GM21786 (cell line): ENCODE measurements around the gene WNK1.
"Not testable (repeated sequence)": the region's sequence is repeated elsewhere in the genome, so short reads cannot be mapped to it uniquely, and the experiment has no call there.

Source experiments
- ATAC-seq: cut with Tn5 transposase; IDR thresholded peaks from one replicate; pipeline ENCODE4 v1.9.1; 2021; ENCODE audit not compliant: unreplicated experiment

WNK1 gene

DNA sequence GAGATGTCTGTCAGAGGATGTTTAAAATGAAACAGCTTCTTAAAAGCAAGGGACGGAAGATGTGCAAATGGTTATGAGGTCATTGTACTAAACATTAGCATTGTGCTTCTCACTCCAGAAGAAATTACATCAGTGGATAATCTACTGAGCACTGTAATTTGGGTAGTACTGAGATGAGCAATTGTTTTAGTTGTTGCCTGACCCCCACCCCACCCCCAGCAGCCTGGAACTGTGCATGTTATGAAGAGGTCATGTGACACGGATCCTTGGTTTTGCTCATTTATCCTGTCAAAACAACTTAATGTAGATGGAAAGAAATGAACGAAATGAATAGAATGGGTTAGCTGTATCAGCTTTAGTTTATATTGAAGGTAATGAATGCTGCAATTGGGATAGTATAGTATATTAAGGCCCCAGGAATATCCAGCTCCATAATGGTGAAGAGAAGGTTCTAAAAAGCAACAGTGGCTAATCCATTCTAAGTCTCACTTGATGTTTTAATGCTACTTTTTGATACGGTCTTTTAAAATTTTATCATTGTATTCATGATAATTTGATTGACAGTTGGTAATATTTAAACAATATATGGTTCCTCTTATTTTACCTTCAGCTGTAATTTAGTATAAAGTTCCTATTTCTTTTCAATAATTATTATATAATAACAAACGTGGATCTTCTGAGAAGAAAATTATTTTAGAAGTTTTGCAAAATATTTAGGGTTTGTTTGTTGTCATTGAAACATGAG, 58.5 kb downstream of the WNK1 start:
- ATAC-seq: no peak

DNA sequence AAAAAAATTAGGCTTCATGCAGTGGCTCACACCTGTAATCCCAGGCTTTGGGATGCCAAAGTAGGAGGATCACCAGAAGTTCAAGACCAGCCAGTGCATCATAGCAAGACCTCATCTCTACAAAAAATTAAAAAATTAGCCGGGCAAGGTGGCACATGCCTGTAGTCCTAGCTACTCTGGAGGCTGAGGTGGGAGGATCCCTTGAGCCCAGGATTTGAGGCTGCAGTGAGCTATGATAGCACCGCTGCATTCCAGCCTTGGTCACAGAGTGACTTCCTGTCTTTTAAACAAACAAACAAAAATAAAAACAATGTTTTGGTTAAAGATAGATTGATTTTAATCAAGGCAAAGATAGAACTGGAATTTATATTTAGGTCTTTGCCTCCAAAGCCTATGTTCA, 60.6 kb downstream of the WNK1 start:
- ATAC-seq: no peak

DNA sequence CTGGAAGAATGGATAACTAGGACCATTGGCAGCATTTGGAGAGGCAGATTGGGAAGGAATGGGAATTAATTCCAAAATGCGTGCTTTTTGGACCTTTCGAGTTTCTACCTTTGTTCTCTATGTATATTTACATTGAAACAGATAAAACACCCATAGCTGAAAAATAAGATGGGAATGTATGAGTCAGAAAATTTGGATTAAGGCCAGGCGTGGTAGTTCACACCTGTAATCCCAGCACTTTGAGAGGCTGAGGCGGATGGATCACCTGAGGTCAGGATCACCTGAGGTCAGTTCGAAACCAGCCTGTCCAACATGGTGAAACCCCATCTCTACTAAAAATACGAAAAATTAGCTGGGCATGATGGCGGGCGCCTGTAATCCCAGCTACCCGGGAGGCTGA, 65.1 kb downstream of the WNK1 start:
- ATAC-seq: not testable (repeated sequence)

DNA sequence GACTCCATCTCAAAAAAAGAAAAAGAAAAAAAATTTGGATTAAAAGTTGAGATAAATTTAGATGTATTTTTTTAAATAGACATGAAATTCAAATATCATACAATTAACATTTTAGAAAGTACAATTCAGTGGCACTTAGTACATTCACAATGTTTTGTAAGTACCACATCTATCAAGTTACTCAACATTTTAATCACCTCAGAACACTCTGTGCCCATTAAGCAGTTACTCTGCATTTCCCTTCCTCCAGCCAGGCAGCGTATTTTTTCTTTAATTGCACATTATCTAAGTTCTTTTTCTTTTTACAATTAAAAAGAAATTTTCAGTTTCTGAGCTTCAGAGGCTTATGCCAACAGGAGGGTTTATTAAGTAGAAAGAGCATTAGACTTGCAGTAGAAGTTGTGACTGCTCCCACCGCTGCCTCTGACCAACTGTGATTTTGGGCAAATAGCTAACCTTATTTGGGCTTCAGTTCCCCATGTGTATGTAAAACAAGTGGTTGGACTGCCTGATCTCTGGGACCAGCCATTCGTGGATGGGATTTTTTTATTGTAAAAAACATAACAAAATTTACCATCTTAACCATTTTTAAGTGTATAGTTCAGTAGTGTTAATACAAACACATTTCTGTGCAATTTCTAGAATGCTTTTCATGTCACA, 65.7 kb downstream of the WNK1 start:
- no peak for ATAC-seq

DNA sequence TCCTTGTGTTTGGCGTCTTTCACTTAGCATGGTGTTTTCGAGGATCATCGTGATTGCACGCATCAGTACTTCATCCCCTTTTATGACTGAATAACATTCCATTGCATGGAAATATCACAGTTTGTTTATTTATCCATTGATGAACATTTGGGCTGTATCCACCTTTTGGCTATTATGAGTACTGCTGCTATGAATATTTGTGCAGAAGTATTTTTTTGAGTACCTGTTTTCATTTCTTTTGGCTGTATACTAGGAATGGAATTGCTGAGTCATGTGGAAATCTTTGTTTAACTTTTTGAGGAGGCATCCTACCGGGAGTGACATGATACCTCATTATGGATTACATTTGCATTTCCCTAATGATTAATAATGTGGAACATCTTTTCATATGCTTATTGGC, 66.4 kb downstream of the WNK1 start:
- no peak for ATAC-seq

DNA sequence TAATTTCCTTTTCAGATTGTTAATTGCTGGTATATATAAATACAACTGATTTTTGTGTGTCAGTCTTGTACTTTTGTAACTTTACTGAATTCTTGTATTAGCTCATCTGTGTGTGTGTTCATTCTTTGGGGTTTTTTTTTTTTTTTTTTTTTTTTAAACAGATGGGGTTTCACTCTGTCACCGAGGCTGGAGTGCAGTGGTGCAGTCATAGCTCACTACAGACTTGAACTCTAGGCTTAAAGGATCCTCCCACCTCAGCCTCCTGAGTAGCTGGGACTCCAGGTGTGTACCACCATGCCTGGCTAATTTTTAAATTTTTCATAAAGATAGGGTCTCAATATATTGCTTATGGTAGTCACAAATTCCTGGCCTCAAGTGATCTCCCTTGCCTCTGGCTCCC, 68.0 kb downstream of the WNK1 start:
- ATAC-seq: no peak

DNA sequence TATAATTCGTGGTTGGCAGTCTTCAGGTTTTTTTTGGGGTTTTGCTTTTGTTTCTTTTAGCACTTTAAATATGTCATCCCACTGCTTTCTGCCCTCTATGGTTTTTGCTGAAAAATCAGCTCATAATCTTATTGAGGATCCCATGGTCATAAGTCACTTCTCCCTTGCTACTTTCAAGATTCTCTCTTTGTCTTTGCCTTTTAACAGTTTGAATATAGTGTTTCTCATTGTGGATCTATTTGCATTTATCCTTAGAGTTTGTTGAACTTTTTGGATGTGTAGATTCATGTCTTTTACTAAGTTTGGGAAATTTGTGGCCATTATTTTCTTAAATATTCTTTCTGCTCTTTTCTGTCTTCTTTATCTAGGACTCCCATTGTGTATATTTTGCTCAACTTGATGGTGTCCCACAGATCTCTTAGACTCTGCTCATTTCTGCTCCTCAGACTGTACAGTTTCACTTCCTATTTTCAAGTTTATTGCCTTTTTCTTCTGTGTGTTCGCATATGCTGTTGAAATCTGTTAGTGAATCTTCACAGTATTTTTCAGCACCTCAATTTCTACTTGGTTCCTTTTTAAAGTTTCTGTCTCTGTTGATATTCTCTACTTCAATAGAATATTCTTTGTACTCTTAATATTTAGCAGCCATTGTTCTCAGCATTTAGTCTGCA, 70.8 kb downstream of the WNK1 start:
- ATAC-seq: peak; percentile 79

DNA sequence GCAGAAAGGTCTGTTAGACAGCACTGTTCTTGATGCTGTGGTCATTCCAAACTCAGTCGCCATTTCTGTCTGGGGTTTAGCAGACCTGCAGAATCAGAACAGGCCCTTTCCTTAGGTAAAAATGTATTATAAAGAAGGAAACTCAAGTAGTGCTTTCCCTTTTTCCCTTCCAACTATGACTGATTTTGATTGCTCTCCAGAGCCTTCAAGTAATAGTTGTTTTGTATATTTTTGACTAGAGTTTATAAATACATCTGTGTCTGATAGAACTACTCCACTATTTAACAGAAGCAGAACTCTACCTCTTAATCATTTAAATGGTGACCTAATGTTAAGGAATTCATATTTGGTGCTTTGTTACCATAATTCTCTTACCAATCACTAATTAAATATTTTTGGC, 74.0 kb downstream of the WNK1 start:
- no peak for ATAC-seq

DNA sequence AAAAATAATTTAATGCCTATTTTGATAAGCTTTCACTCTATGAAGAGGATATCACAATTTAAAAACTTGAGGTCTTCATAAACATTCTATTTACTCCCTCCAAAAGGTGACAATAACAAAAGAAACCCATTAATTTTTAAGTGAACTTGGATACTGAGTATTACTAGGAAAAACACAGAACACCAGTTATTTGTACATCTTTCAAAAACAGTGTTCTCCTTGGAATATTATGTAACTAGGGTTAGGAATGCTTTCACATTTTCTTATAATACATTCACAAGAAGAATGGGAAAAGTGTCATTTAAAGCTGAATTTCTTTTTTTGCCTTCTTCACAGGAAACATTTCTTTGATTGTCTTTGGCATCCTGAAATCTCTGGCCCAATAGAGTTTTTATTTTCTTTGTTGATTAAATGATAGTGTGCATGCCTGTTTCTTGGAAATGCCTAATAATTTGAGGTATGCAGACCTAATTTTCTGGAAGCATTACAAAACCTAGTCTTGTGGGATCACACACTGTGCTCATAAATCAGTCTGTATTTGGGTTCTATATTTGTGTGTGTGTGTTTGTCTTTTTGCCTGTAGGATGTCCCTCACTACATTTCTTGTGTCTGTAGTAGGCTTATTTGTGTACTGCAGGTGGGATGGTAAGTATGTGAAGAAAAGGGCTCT, 76.5 kb downstream of the WNK1 start:
- ATAC-seq: no peak

DNA sequence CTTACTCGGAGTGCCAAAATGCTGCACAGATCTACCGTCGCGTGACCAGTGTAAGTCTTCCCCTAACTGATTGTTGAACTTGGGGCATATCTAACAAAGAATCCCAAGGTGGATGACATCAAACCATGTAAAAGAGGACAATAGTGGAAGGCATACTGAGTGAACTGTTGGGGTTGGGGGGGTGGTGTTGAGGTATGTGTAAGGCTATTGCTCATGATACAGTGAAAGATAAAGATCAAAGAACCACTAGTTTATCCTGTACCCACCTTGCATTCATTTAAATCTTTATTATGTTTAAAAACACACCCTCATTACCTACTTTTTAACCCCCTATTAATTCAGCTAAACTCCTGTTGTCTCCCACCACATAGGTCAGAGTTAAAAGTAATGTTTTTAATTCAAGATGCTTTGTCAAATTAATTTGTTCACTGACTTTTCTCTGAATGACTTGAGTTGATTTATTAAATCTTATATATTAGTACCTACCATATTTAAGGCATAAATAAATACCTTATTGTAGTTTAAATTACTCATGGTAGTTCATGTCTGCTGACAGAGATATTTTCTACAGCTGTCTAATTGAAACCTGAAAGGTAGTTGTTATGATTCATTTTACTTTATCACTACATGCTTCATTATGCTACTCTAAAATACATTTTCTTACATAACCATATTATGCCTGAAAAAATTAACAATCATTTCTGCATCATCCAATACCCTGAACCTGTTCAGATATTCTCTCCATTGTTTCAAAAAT, 77.9 kb downstream of the WNK1 start:
- ATAC-seq: no peak

DNA sequence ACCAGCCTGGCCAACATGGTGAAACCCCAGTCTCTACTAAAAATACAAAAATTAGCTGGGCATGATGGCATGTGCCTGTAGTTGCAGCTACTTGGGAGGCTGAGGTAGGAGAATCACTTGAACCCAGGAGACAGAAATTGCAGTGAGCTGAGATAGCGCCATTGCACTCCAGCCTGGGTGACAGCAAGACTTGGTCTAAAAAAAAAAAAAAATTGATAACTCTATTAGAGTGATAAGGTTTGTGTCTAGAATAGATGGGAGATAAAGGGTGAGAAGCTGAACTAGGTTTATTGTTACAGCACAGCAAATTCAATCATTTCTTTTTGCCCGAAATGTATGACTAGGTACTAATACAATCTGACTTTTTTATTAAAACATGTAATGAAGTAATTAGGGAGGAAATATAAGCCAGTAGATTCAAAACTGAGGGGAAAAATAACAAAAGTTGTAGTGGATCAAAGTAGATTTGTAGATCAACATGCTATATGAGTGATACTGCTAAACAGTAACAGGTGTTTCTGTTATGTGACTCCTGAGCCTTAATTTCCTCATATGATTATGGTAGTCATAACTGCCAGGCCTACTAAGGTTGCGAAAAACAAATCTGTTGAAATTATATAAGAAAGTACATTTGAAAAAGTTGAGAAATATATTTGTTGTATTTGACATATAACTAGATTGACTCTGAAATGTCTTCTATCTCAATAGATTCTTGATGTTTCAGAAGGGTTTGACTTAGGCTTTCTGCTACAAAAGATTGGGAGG, 83.6 kb downstream of the WNK1 start:
- no peak for ATAC-seq

DNA sequence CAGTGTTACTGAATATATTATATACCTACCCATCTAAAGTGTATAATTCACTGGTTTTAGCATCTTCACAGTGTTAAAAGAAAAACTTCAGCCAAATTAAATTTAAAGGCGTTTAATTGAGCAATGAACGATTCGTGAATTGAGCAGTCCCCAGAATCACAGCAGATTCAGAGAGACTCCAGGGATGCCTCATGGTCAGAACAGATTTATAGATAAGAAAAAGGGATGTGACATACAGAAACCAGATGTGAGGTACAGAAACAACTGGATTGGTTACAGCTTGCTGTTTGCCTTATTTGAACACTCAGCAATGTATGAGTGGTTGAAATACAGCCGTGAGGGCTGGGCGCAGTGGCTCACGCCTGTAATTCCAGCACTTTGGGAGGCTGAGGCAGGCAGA, 84.6 kb downstream of the WNK1 start:
- ATAC-seq: no peak

DNA sequence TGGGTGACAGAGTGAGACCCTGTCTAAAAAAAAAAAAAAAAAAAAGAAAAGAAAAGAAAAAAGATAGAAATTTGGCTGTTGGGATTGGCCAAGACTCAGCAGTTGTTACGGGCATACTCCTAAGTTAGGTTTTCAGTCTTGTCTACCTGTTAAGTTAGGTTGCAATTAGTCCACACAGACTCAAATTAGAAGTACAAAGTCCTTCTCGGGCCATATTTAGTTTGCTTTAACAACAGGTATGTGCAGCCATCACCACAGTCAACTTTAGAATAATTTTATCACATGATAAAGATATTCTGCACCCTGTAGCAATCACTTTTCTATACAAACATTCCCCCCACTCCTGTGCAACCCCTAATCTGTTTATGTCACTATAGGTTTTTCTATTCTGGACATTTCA, 85.2 kb downstream of the WNK1 start:
- ATAC-seq: no peak

DNA sequence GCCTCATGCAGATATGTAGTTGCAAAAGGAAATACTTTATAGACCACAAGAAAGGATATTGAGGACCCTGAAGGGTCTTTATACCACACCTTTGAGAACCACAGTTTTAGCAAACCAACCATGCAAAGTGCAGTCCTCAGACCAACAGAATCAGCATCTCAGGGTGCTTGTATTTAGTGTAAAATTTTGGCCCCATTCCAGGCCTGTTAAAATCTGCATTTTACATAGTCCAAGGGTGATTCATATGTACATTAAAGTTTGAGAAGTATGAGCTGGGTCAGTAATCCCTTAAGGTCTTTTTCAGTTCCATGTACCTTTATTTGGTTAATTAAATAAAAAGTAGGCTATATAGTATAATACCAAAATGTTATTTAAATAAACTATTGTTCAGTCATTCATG, 91.2 kb downstream of the WNK1 start:
- no peak for ATAC-seq

DNA sequence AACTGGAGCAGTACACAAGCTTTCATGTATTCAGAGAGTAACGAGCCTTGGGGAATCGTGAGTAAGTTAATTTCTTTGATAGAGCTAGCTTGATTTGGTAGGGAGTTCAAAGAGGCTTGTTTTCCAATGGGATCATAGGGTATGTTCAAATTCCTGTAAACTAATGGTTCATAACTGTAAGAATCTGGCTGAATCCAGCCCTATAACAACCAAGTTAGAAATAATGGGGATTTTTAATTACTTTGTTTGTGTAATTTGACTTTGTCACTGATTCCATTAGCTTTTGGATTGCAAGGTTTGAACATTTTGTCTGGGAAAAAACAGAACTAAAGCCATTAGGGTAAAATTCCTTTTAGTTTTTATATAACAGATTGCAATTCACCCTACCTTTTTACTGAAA, 94.0 kb downstream of the WNK1 start:
- no peak for ATAC-seq

DNA sequence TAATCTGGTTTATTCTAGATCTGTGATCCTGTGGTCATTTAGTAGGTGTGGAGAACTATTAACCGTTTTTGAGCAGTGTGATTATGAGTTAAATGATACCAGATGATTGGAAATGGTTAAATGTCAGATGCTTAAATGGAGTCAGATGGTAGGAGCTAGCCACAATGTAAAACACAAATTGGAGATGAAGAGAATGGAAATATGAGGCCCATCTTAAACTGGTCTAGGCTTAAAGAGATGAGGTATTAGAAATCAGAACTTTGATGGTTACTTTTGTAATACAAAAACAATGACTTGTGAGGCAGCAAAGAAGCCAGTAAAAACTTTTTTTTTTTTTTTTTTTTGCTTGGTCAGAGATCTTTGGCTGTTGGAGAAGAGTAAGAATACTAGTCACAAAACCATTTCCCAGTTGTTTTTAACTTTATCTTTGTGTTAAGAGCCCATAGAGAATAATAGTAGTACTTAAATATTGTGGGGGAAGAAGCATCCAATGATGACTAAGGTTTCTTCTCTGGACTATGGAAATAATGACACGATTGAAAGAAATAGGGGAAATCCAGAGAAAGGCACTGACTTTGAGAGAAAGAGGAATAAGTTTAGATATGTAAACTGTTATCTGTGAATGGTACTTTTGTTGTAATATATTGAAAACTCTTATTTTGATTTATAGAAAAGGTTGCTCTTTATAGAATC, 95.9 kb downstream of the WNK1 start:
- no peak for ATAC-seq

DNA sequence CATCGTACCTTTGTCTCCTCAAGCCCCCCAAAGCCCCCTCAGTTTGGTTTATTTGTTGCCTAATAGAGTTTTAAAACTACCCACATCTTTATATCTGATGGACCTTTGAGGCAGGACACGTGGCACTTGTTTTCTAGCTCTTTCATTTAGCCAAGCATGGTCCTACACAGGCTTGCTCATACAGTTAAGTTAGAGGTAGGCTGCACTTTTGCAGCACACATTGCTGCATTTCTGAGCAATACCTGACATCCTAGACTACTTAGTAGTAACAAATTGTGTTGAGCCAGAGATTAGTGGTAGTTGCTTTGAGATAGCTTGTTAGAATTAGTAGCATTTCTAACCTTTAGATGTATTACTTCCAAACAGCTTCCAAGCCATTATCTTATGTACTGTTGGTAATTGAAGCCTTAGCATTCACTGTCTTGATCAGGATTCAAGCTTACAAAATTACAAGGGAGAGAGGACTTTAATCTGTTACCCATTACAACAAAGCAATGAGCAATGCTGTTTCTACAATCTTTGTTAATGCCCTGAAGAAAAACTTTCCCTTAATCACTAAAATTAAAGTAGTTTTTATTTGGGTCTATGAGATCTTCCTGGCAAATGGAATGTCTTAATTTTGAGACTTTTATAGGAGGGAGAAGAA, 96.6 kb downstream of the WNK1 start:
- ATAC-seq: no peak

DNA sequence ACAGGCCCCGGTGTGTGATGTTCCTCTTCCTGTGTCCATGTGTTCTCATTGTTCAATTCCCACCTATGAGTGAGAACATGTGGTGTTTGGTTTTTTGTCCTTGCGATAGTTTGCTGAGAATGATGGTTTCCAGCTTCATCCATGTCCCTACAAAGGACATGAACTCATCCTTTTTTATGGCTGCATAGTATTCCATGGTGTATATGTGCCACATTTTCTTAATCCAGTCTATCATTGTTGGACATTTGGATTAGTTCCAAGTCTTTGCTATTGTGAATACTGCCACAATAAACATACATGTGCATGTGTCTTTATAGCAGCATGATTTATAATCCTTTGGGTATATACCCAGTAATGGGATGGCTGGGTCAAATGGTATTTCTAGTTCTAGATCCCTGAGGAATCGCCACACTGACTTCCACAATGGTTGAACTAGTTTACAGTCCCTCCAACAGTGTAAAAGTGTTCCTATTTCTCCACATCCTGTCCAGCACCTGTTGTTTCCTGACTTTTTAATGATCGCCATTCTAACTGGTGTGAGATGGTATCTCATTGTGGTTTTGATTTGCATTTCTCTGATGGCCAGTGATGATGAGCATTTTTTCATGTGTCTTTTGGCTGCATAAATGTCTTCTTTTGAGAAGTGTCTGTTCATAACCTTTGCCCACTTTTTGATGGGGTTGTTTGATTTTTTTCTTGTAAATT, 97.5 kb downstream of the WNK1 start:
- not testable (repeated sequence) for ATAC-seq

DNA sequence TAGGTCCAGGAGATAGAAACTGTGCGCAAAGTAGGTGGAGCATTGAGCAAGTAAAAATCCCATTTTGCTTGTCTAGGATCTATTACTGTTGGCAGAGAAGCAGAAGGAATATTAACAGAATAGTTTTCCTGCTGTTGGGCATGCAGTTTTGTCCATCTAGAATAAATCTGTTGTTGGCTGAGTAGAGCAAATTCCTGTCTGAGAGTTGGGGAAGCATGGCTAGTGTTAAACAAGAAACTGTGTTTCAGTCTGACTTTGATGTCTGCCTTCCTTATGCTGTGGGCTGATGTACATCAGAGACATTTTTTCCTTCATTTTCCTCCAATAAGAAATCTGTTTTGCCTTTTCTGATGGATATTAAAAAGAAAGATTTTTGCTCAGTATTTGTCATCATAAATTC, 99.0 kb downstream of the WNK1 start:
- ATAC-seq: no peak
